GM12872 (cell line): ENCODE data around the gene OR51B5.

ENCODE experiments used
- CTCF ChIP-seq: IDR thresholded peaks from 3 replicates; pipeline ENCODE4 v1.5.1; 2011; ENCODE audit warnings: low read depth, mild to moderate bottlenecking, low read length, moderate library complexity; ENCODE audit not compliant: insufficient read depth

OR51B5 gene

GRCh38 chr11:5298451-5298850, 44.9 kb downstream of the OR51B5 start:
- TF ChIP-seq CTCF: no peak

- no peak for TF ChIP-seq CTCF
These were observed 45.5 kb downstream of the OR51B5 start for GRCh38 chr11:5297721-5298323.

- no peak for TF ChIP-seq CTCF
These were observed 50.3 kb downstream of the OR51B5 start for GRCh38 chr11:5293028-5293427.
